NT2/D1 (cell line): ENCODE results near the gene ZNF197.
"Not testable (repeated sequence)": the region's sequence is repeated elsewhere in the genome, so short reads cannot be mapped to it uniquely, and the experiment has no call there.

Experiments used
- SUZ12 ChIP-seq: IDR thresholded peaks from 2 replicates; pipeline ENCODE4 v1.6.1; 2011; ENCODE audit not compliant: insufficient read length, insufficient read depth; ENCODE audit errors: extremely low read depth
- YY1 ChIP-seq: IDR thresholded peaks from 2 replicates; pipeline ENCODE4 v1.6.1; 2011; ENCODE audit not compliant: insufficient read length, insufficient read depth
- ZNF274 ChIP-seq: IDR thresholded peaks from 2 replicates; pipeline ENCODE4 v1.6.1; 2011; ENCODE audit warnings: mild to moderate bottlenecking, low read depth, low read length

DNA sequence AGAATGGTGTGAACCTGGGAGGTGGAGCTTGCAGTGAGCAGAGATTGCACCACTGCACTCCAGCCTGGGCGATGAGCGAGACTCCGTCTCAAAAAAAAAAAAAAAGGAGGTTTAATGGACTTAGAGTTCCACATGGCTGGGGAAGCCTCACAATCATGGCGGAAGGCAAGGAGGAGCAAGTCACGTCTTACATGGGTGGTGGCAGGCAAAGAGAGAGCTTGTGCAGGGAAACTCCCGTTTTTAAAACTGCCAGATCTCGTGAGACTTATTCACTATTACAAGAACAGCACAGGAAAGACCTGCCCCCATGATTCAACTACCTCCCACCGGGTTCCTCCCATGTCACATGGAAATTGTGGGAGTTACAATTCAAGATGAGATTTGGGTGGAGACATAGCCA, 48.6 kb downstream of the ZNF197 start:
- not testable (repeated sequence) for TF ChIP-seq ZNF274, SUZ12, YY1
